KMS-11 (cell line): ENCODE results near the gene LGI2.

ENCODE experiments used
- H2AFZ ChIP-seq: fragments of 200-600 bp; sonication (generic); 2 replicates; pipeline ENCODE4 v1.6.1; 2016; ENCODE audit warnings: antibody characterized with exemption, mixed run types, low read depth
- H3K27ac ChIP-seq: fragments of 200-600 bp; sonication (generic); 2 replicates; pipeline ENCODE4 v1.6.1; 2016; ENCODE audit warnings: mild to moderate bottlenecking, mixed run types
- H3K27me3 ChIP-seq: fragments of 200-600 bp; sonication (generic); 2 replicates; pipeline ENCODE4 v1.6.1; 2017; ENCODE audit warnings: mild to moderate bottlenecking, low read depth, mixed run types, moderate library complexity; ENCODE audit not compliant: insufficient read depth
- H3K36me3 ChIP-seq: fragments of 200-600 bp; sonication (generic); 2 replicates; pipeline ENCODE4 v1.6.1; 2017; ENCODE audit warnings: mild to moderate bottlenecking, mixed run types; ENCODE audit not compliant: insufficient read depth
- H3K4me1 ChIP-seq: fragments of 200-600 bp; sonication (generic); 2 replicates; pipeline ENCODE4 v1.6.1; 2016; ENCODE audit warnings: mild to moderate bottlenecking, low read depth, mixed run types; ENCODE audit not compliant: poor library complexity, severe bottlenecking
- H3K4me2 ChIP-seq: fragments of 200-600 bp; sonication (generic); 2 replicates; pipeline ENCODE4 v1.7.0; 2016; ENCODE audit warnings: mild to moderate bottlenecking, mixed run types
- H3K4me3 ChIP-seq: fragments of 200-600 bp; sonication (generic); IDR thresholded peaks from 2 replicates; pipeline ENCODE4 v1.6.1; 2017; ENCODE audit warnings: low read depth, low read length, mixed read lengths; ENCODE audit not compliant: insufficient read depth
- H3K79me2 ChIP-seq: fragments of 200-600 bp; sonication (generic); 2 replicates; pipeline ENCODE4 v1.6.1; 2016; ENCODE audit warnings: low read depth, mixed run types; ENCODE audit not compliant: insufficient read depth
- H3K9ac ChIP-seq: fragments of 200-600 bp; sonication (generic); 2 replicates; pipeline ENCODE4 v1.6.1; 2016; ENCODE audit warnings: mild to moderate bottlenecking, mixed run types
- H4K20me1 ChIP-seq: fragments of 200-600 bp; sonication (generic); 2 replicates; pipeline ENCODE4 v1.6.1; 2016; ENCODE audit warnings: mild to moderate bottlenecking, mixed run types; ENCODE audit not compliant: insufficient read depth
- TF ChIP-seq, protein P1 (sequence below): fragments of 200-600 bp; sonication (generic); conservative IDR thresholded peaks from 2 replicates; pipeline ENCODE4 v1.6.1; 2017; ENCODE audit warnings: low read depth, mild to moderate bottlenecking, antibody characterized with exemption, low read length, moderate library complexity, mixed read lengths

The LGI2 gene

DNA sequence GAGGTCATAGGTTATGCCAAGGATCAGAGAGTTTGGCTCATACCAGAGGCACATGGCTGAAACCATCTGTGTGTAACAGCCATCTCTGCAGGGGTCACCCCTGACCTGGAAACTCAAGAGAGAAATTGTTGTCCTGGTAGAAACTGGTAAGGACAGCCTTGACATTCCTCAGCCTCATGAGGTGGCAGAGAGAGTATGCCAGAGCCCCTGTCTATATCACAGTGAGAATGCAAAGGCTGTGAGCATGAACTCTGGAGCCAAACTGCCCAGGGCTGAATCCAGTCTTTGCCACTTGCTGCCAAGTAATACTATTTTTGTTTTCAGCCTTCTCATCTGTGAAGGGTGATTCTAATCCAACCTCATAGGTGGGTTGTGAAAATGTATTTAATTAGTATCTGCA is 80.8 kb downstream of the LGI2 start:
- no peaks in the 10 kb centered on the region for H4K20me1 ChIP-seq
- no peak overlapping the region for H3K27ac ChIP-seq
- H2AFZ ChIP-seq = no peak overlapping the region

More for the DNA sequence above, 80.8 kb downstream of the LGI2 start:
- H3K36me3 ChIP-seq = no peaks in the 10 kb centered on the region
- TF ChIP-seq, protein P1, sequence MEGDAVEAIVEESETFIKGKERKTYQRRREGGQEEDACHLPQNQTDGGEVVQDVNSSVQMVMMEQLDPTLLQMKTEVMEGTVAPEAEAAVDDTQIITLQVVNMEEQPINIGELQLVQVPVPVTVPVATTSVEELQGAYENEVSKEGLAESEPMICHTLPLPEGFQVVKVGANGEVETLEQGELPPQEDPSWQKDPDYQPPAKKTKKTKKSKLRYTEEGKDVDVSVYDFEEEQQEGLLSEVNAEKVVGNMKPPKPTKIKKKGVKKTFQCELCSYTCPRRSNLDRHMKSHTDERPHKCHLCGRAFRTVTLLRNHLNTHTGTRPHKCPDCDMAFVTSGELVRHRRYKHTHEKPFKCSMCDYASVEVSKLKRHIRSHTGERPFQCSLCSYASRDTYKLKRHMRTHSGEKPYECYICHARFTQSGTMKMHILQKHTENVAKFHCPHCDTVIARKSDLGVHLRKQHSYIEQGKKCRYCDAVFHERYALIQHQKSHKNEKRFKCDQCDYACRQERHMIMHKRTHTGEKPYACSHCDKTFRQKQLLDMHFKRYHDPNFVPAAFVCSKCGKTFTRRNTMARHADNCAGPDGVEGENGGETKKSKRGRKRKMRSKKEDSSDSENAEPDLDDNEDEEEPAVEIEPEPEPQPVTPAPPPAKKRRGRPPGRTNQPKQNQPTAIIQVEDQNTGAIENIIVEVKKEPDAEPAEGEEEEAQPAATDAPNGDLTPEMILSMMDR = no peak
- H3K79me2 ChIP-seq = no peaks in the 10 kb centered on the region
- H3K4me1 ChIP-seq = no peaks in the 10 kb centered on the region
- no peak overlapping the region for H3K4me2 ChIP-seq
- H3K27me3 ChIP-seq = no peaks in the 10 kb centered on the region
- no peak overlapping the region for H3K4me3 ChIP-seq
- no peak overlapping the region for H3K9ac ChIP-seq
